ENCODE data around the gene CRYGA.
"Not testable (repeated sequence)": the region's sequence is repeated elsewhere in the genome, so short reads cannot be mapped to it uniquely, and the experiment has no call there.

The CRYGA gene

GRCh38 chr2:208164951-208165755 lies 1.8 kb upstream of the CRYGA start:
- in situ Hi-C loops (cut with MboI; ENCODE audit: low sequenced_read_pairs): no loop called here

DNA sequence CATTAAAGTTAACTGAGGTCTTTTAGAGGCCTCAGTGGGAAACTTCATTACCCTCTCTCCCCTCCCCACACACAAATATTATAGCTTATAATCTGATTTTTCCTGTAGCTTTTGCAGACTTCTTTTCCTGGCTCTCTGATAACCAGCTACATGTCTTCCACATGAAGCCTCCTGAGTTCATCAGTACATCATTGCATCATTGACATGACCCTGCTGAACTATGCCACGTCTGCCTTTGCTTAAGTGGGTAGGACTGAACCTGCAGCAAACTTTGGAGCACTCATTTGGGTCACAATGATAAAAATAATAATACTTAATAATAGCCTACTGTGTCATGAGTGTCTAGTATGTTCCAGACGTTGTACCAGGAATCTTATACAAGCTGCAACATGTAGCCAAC lies 7.0 kb downstream of the CRYGA start:
- in situ Hi-C loops (cut with MboI; ENCODE audit: low sequenced_read_pairs): no loop called here

DNA sequence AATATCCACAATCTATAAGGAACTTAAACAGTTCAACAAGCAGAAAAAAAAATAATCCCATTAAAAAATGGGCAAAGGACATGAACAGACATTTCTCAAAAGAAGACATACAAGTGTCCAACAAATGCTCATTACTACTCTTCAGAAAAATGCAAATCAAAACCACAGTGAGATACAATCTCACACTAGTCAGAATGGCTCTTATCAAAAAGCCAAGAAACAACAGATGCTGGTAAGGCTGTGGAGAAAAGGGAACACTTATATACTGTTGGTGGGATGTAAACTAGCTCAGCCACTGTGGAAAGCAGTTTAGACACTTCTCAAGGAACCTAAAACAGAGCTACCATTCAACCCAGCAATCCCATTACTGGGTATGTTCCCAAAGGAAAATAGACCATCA lies 10.2 kb downstream of the CRYGA start:
- in situ Hi-C loops (cut with MboI; ENCODE audit: low sequenced_read_pairs): no loop called here

DNA sequence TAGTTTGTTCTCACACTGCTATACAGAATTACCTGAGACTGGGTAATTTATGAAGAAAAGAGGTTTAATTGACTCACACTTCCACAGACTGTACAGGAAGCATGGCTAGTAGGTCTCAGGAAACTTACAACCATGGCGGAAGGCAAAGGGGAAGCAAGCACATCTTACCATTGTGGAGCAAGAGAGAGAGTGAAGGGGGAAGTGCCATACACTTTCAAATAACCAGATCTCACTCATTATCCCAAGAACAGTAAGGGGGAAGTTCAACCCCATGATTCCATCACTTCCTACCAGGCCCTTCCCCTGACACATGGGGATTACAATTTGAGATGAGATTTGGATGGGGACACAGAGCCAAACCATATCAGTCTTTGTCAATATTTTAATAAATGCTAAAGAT lies 12.4 kb downstream of the CRYGA start:
- in situ Hi-C loops (cut with MboI; ENCODE audit: low sequenced_read_pairs): no loop called here

GRCh38 chr2:208150094-208150493 lies 13.3 kb downstream of the CRYGA start:
- in situ Hi-C loops (cut with MboI; ENCODE audit: low sequenced_read_pairs): no loop called here

DNA sequence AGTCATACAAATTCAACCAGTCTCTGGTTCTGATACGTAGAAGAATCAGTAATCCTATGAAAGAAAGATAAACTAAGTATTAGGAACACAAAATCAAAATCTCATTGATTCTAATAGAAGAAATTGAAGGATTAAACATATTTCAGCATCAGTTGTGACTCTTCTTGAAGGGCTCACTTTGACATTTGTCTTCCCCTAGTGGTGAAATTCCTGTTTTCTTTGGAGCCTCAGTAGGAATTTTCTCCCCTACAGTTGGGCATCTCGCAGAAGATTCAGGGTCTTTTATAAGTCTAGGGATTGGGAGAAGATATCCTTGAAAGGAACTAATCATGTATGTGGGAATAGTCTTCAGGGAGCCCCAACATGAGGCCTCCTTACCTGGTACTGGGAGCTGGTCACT lies 14.6 kb downstream of the CRYGA start:
- in situ Hi-C loops (cut with MboI; ENCODE audit: low sequenced_read_pairs): no loop called here

GRCh38 chr2:208147759-208148158 lies 15.6 kb downstream of the CRYGA start:
- in situ Hi-C loops (cut with MboI; ENCODE audit: low sequenced_read_pairs): no loop called here

- in situ Hi-C loops (cut with MboI; ENCODE audit: low sequenced_read_pairs): no loop called here
These were observed 16.4 kb downstream of the CRYGA start for GRCh38 chr2:208147008-208147407.

GRCh38 chr2:208146006-208146405 lies 17.4 kb downstream of the CRYGA start, which contains the start of gene CRYGB:
Gene CRYGB, minus strand, starts transcription at chr2:208146158. Its CDS starts 38 bp downstream, at chr2:208146120.
- in situ Hi-C loops (cut with MboI; ENCODE audit: low sequenced_read_pairs): no loop called here

GRCh38 chr2:208142925-208143799 lies 20.2 kb downstream of the CRYGA start:
- in situ Hi-C loops (cut with MboI; ENCODE audit: low sequenced_read_pairs): no loop called here

DNA sequence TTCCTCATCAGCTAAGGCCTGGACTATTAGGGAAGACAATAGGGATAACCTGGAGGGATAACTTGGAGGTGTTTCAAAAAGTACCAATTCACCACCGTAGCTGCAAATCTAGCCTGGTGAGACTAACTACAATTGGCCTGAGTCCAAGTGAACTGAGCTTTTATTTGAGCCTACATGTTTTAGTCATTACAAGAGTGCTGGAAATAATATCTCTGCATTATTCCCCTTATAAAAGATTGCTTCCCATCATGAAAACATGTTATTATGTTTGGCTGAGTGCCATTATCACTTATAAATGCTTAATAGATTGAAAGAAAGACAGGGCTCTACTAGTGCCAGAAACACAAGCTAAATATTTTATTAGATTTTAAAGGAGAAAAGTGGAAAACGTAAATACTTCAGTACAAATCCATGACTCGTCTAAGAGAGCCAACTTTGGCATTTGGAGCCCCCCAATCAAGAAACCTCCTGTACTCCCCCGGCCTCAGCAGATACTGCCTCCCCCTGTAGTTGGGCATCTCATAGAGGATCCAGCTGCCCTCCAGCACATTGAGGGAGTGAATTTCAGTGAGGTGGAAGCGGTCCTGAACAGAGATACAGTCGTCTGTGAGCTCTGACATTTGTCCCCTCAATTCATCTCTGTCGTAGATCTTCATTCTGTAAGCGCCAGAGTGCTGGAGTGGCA lies 21.0 kb downstream of the CRYGA start:
- in situ Hi-C loops (cut with MboI; ENCODE audit: low sequenced_read_pairs): no loop called here

- in situ Hi-C loops (cut with MboI; ENCODE audit: low sequenced_read_pairs): no loop called here
These were observed 23.9 kb downstream of the CRYGA start for GRCh38 chr2:208139447-208139846.

DNA sequence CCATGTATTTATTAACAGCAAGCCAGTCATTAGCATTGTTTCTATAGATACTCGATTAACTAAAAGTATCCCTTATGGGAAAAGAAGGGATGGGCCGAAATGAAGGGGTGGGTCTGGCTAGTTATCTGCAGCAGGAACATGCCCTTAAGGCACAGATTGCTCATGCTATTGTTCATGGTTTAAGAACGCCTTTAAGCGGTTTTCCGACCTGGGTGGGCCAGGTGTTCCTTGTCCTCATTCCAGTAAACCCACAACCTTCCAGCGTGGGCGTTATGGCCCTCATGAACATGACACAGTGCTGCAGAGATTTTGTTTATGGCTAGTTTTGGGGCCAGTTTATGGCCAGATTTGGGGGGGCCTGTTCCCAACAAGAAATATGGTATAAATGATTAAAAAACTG lies 25.1 kb downstream of the CRYGA start:
- in situ Hi-C loops (cut with MboI; ENCODE audit: low sequenced_read_pairs): not testable (repeated sequence)

DNA sequence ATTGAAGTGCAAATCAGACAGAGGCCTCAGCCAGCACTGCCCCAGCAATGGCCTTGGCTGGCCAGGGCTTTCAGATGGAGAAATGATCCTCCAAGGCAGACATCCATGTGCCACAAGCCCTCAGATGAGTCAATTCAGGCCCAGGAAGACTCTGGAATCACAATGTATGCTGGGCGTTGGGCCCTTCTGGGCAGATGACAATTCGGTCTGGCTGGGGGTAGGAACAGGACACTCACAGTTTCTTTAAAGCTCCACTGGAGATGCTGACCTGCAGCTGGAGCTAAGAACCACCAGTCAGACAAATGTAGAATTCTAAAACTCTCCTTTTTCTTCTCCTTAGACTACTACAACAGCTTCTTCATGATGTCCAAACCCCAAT lies 26.7 kb downstream of the CRYGA start:
- in situ Hi-C loops (cut with MboI; ENCODE audit: low sequenced_read_pairs): no loop called here

GRCh38 chr2:208135794-208136715 lies 27.3 kb downstream of the CRYGA start:
- in situ Hi-C loops (cut with MboI; ENCODE audit: low sequenced_read_pairs): no loop called here

- in situ Hi-C loops (cut with MboI; ENCODE audit: low sequenced_read_pairs): no loop called here
These were observed 28.3 kb downstream of the CRYGA start for GRCh38 chr2:208134928-208135586.

DNA sequence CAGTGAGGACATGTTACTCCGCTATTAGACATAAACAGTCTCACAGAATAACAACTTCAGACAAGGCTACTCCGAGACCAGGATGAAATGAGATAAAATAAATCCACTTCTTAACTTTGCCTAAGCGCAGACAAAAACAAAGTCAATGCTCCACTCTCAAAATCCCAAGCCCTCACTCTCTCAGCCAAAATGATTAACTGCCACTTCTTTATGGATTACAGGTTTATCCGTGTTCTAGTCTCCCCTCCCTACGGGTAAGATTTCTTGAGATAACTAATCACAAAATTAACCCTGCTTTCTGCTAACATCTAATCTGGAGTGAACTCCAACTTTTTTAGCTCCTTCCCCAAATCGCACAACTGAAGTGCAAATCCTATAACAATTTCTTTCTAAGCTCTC lies 32.7 kb downstream of the CRYGA start:
- in situ Hi-C loops (cut with MboI; ENCODE audit: low sequenced_read_pairs): no loop called here

GRCh38 chr2:208129744-208130711 lies 33.4 kb downstream of the CRYGA start, which contains the start of gene CRYGC:
Gene CRYGC, minus strand, starts transcription at chr2:208129828. Its CDS starts 36 bp downstream, at chr2:208129792.
- in situ Hi-C loops (cut with MboI; ENCODE audit: low sequenced_read_pairs): no loop called here

DNA sequence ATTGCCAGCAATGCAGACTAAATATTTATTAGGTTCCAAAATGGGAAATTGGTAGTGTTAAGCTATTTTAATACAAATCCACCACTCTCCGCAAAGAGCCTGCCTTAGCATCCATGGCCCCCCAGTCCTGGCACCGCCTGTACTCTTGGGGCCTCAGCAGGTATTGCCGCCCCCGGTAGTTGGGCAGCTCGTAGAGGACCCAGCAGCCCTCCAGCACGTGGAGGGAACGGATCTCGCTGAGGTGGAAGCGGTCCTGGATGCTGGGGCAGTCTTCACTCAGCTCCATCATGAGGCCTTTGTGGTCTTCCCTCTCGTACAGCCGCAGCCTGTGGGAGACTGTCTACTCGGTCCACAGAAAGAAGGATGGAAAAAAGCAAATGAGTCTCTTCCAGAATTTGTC lies 35.3 kb downstream of the CRYGA start:
- in situ Hi-C loops (cut with MboI; ENCODE audit: low sequenced_read_pairs): no loop called here
